ENCODE results near the gene FBP1.
"Not testable (repeated sequence)": the region's sequence is repeated elsewhere in the genome, so short reads cannot be mapped to it uniquely, and the experiment has no call there.

Gene FBP1

GRCh38 chr9:94612071-94612470 lies 27.2 kb downstream of the FBP1 start:
- no peak for DNase-seq

DNA sequence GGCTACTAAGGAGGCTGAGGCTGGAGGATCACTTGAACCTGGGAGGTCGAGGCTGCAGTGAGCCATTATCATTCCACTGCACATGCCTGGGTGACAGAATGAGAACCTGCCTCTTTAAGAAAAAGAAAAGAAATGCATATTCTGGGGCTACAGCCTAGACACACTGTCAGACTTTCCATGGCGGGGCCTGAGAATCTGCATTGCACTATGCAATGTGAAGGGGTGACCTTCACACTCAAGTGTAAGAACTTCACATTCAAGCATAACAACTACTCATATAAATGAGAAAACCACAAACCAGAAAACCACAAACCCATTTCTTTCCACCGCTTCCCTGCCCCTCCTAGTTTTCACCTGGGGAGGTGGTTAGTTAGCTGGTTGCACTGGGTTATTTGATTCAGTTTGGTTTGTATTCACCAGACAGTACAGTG lies 27.7 kb downstream of the FBP1 start:
- no peak for DNase-seq

DNA sequence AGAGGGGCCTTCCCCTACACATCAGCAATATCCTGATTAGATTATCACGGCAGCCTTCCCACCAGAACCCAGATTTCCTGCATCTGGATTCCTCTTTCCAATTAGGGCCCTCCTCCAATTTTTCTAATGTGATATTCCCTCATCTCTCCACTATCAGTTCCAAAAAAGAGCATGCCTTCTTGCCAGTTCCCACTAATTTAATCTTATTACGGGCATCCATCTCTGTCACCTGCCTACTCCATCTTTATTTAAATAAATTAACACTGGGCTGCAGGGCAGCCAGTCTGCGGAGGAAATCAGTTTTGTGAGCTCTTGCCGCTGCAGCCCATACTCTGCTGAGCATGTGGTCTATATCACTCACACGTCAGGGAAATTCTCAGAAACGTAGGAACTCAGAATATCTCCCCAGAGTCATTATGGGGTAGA lies 29.1 kb downstream of the FBP1 start:
- DNase-seq = no peak

DNA sequence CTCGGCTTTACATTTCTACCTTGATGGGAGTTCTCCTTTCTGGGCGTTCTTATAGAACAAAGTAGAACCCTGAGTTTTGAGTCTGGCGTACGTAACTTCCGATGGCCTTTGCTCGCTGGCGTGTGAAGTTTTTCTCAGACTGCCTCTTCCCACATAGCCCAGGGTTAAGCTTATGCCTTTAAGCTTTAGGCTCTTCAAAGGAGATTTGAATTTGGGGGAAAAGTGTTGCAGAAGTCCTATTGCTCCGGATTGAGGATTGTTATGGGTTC lies 32.0 kb downstream of the FBP1 start:
- no peak for DNase-seq

GRCh38 chr9:94606646-94607422 lies 32.5 kb downstream of the FBP1 start:
- no peak for DNase-seq

- peak; percentile 21 for DNase-seq
These were observed 35.8 kb downstream of the FBP1 start for GRCh38 chr9:94603259-94604160.

DNA sequence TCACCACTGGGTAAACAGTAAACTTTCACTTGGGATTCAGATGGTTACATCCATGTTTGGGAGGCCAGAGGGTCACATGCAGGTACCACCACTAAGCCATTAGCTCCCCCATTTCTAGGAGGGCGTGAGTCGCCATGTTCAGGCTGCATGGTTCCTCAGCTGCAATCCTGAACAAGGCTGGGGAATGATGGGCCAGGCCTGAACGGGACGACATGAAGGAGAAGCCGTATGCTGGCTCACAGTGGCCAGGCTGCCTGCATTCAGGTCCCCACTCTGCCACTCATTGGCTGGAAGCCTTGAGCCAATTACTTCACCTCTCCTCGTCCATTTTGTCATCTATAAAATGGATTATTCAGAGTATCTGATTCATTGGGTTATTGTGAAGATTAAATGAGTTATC lies 36.7 kb downstream of the FBP1 start:
- no peak for DNase-seq

GRCh38 chr9:94600715-94601114 lies 38.6 kb downstream of the FBP1 start:
- DNase-seq = no peak

DNA sequence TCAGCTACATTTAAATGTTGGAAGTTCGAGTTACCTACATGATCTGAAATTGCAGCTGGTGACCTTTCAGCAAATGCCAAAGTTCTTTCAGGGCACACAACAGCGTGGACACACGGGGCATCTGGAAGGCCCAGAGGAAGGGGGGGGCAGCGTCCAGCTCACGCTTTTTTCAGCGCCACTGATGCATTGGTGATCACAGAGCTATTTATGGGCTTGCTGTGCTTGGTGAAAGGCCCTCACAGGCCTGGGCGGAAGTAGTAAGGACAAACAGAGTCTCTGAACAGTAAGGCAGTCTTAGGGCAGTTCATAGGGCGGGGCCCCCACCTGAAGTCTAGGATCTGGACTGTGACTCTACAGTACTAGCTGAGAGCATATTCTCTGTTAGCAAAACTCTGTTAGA lies 39.1 kb downstream of the FBP1 start:
- DNase-seq = no peak

GRCh38 chr9:94599102-94599501 lies 40.2 kb downstream of the FBP1 start:
- no peak for DNase-seq

GRCh38 chr9:94593459-94594345 lies 45.6 kb downstream of the FBP1 start, which contains the start of gene FBP2:
TSS of gene FBP2 (minus strand) at chr9:94593824. CDS start at chr9:94593726, 98 bp downstream.
- no peak for DNase-seq

GRCh38 chr9:94592683-94593082 lies 46.6 kb downstream of the FBP1 start:
- DNase-seq = not testable (repeated sequence)

DNA sequence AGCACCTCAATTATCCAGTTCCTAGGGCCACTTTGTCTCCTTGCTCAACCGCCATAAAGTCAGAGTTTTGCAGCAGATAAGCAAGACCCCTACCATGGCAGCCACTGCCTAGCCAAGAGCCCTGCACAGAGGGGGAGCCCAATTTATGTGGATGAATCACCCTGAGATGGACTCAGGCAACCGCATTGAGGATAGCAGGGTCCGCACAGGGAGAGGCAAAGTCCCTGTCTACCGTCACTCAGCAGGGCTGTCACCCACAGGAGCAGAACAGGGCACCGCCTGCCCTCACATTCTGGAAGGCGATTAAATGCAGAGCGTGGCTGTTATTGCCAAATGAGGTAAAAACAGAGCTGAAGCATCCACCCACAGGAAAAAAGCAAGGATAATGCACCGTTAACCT lies 47.4 kb downstream of the FBP1 start:
- no peak for DNase-seq

- DNase-seq = not testable (repeated sequence)
These were observed 48.2 kb downstream of the FBP1 start for GRCh38 chr9:94591046-94591545.

DNA sequence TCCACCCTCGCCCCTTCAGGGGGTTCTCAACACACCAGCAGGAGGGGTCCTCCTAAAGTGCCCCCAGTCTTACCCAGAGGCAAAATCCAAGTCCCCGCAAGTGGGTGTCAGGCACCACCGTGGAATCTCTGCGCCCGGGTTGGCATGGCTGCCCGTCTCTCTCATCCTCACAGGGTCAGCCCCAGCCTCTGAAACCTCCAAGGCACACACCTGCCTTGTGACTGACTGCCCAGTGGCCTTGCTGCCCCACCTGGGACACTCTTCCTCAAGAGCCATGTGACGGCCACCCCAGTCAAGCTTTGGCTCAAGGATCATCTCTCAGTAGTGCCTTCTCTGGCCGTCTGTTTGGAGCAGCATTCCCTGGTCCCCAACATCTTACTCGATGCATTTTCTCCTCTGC lies 50.6 kb downstream of the FBP1 start:
- no peak for DNase-seq

DNA sequence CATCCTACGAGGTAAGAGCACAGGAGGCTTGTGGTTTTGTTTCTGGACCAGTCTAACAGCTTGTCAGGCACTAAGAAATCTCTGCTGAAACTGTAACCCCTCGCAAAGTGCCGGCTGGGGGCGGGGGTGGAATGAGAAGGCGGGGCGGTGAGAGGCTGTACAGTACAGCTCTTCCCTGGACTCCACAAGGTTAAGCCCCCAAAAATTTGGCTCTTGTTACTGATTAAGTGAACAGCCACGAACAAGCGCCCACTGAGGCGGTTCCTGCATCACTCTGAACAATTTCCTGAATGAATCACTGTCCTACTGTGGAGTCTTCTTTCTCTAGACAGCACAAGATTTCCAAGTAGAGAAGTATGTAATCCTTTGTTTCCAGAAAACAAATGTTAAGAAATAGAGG lies 52.5 kb downstream of the FBP1 start:
- DNase-seq = no peak

DNA sequence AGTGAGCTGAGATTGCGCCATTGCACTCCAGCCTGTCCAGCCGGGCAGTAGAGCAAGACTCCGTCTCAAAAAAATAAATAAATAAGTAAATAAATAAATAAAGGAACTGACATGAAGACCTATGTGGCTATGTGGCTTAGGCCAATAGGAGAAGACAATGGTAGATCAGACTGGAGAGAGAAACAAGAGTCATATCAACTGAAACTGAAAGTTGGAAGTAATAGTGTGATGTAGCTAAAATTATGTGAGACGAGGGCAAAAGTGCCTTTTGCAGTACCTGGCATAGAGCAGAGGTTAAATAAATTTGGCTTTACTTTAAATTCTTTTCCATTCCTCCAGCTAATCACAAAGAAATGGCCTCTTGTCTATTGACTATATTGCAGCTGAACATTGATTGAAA lies 53.0 kb downstream of the FBP1 start:
- no peak for DNase-seq

DNA sequence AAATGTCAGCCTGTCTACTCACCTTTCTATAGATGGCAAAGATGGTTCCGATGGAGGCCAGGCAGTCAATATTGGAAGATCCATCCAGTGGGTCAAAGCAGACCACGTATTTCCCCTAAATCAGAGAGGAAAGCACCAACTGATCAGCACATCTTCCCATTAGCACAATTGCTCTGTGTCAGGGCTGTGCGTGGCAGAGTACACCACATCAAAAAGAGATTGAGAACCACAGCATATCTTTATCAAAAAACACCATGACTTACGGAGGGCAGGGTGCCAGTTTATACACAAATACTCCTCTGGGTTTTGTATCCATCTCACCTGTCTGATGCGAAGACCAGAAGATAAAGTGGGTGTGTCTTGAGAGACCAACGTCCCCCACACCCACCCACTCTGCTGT lies 54.8 kb downstream of the FBP1 start:
- no peak for DNase-seq

GRCh38 chr9:94581728-94582127 lies 57.6 kb downstream of the FBP1 start:
- no peak for DNase-seq

GRCh38 chr9:94577571-94577970 lies 61.7 kb downstream of the FBP1 start:
- DNase-seq = no peak

GRCh38 chr9:94577036-94577435 lies 62.3 kb downstream of the FBP1 start:
- no peak for DNase-seq

- DNase-seq = no peak
These were observed 63.2 kb downstream of the FBP1 start for GRCh38 chr9:94576131-94576530.

All from DMS153 (cell line).